Activated B cell treated with CpG ODN at 0.5 μM for 24 hours (primary cell): ENCODE results near the gene TPRA1. TPM values are rescaled to one million over a fixed set of nuclear protein-coding genes. Genes with fewer than 3 reads are reported as not detected.

Experiments used
- ATAC-seq: fragments of 200-7000 bp; cut with Tn5 transposase; one replicate; pipeline ENCODE4 v1.10.0; 2021; ENCODE audit warnings: low read depth, mild to moderate bottlenecking, moderate library complexity
- CTCF ChIA-PET: fragments of 350-600 bp; sonication (Branson Sonifier 250); formaldehyde crosslinking; loops from one replicate; lab custom pipeline; 2021; ENCODE audit warnings: antibody characterized with exemption; lab: Charles Lee
- POLR2A ChIA-PET: fragments of 350-600 bp; sonication (Branson Sonifier 250); formaldehyde crosslinking; loops from one replicate; lab custom pipeline; 2021; ENCODE audit warnings: antibody characterized with exemption; lab: Charles Lee
- DNase-seq: peaks from one replicate; pipeline ENCODE4 v3.0.0; 2022
- H3K27ac Mint-ChIP-seq: one replicate; pipeline ENCODE4 v1.8.0; 2020; ENCODE audit warnings: mixed read lengths
- H3K27me3 Mint-ChIP-seq: one replicate; pipeline ENCODE4 v1.8.0; 2021; ENCODE audit warnings: mixed read lengths
- H3K36me3 Mint-ChIP-seq: one replicate; pipeline ENCODE4 v1.8.0; 2021; ENCODE audit warnings: low read depth, mixed read lengths
- H3K4me1 Mint-ChIP-seq: one replicate; pipeline ENCODE4 v1.8.0; 2021; ENCODE audit warnings: mixed read lengths
- H3K4me3 Mint-ChIP-seq: one replicate; pipeline ENCODE4 v1.8.0; 2020; ENCODE audit warnings: mild to moderate bottlenecking, mixed read lengths
- H3K9me3 Mint-ChIP-seq: one replicate; pipeline ENCODE4 v1.8.0; 2020; ENCODE audit warnings: mixed read lengths
- intact Hi-C: fragments of 100-400 bp; cut with micrococcal nuclease; formaldehyde crosslinking; loops from one replicate; pipeline ENCODE4 v1.15.1; 2024
- total RNA-seq: library from RNA; stranded (reverse); gene quantifications from 2 replicates; pipeline ENCODE4 v1.2.3, GENCODE V29; 2022
- TF ChIP-seq, protein P1 (sequence below): fragments of 200-600 bp; IDR thresholded peaks from one replicate; pipeline ENCODE4 v1.8.0; 2022; ENCODE audit warnings: antibody characterized with exemption, mild to moderate bottlenecking

Gene TPRA1
- total RNA-seq, 1 donor from 2014 or later, result 17.5 TPM

DNA sequence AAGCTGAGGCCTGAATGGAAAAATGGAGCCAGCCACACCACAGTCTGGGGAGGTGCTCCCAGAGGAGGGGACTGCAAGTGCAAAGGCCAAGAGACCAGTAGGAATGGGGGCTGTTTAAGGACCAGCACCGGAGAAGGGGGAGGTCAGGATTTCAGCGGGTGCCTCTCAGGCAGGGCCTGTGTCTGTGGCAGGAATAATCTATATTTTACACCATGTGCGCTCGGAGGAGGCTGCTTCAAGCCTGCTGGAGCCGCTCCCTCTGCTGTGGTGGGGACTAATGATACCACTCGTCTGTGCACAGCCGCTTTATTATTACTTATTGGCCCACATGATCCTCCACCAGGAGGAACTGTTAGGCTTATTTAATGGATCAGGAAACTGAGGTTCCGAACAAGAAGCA lies 45.3 kb downstream of the TPRA1 start:
- ATAC-seq, result no peak

GRCh38 chr3:127544803-127545201 lies 45.7 kb downstream of the TPRA1 start:
- no peaks in the 10 kb centered on the region for H3K36me3 Mint-ChIP-seq
- H3K27ac Mint-ChIP-seq, result no peak overlapping the region
- no peak overlapping the region for H3K4me3 Mint-ChIP-seq
- CTCF ChIA-PET, result interaction anchor here (0.7 to 3.5 kb wide), 4 partner anchors 793 to 1022 kb away, joined by 3 to 22 read pairs (median 12); no protein-coding TSS in a partner anchor
- DNase-seq, result no peak
- TF ChIP-seq, protein P1, sequence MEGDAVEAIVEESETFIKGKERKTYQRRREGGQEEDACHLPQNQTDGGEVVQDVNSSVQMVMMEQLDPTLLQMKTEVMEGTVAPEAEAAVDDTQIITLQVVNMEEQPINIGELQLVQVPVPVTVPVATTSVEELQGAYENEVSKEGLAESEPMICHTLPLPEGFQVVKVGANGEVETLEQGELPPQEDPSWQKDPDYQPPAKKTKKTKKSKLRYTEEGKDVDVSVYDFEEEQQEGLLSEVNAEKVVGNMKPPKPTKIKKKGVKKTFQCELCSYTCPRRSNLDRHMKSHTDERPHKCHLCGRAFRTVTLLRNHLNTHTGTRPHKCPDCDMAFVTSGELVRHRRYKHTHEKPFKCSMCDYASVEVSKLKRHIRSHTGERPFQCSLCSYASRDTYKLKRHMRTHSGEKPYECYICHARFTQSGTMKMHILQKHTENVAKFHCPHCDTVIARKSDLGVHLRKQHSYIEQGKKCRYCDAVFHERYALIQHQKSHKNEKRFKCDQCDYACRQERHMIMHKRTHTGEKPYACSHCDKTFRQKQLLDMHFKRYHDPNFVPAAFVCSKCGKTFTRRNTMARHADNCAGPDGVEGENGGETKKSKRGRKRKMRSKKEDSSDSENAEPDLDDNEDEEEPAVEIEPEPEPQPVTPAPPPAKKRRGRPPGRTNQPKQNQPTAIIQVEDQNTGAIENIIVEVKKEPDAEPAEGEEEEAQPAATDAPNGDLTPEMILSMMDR, result no peak
- intact Hi-C loops, result loop anchor here (1.0 kb wide), 2 partner anchors 793 to 866 kb away; no protein-coding TSS in a partner anchor
- no peak for ATAC-seq
- no peaks in the 10 kb centered on the region for H3K9me3 Mint-ChIP-seq
- peaks cover 14% of the 10 kb centered on the region for H3K4me1 Mint-ChIP-seq
- H3K27me3 Mint-ChIP-seq, result peaks cover 3% of the 10 kb centered on the region
- POLR2A ChIA-PET, result interaction anchor here (1.0 kb wide), 1 partner anchor 562 kb away, joined by 4 read pairs; the partner anchor contains the start of gene PLXNA1

More for the DNA sequence above, 45.3 kb downstream of the TPRA1 start:
- Mint-ChIP-seq H3K27me3 (peaks cover 3% of the 10 kb centered on the region), H3K9me3 (no peaks in the 10 kb centered on the region), H3K4me1 (peaks cover 14% of the 10 kb centered on the region), H3K36me3 (no peaks in the 10 kb centered on the region), H3K4me3 (no peak overlapping the region), H3K27ac (no peak overlapping the region)
- TF ChIP-seq, protein P1, result no peak
- DNase-seq, result no peak
- ChIA-PET POLR2A (no interaction called here), CTCF (interaction anchor here (0.7 to 3.5 kb wide), 5 partner anchors 18 to 1023 kb away, joined by 3 to 22 read pairs (median 10); no protein-coding TSS in a partner anchor)
- intact Hi-C loops, result no loop called here

DNA sequence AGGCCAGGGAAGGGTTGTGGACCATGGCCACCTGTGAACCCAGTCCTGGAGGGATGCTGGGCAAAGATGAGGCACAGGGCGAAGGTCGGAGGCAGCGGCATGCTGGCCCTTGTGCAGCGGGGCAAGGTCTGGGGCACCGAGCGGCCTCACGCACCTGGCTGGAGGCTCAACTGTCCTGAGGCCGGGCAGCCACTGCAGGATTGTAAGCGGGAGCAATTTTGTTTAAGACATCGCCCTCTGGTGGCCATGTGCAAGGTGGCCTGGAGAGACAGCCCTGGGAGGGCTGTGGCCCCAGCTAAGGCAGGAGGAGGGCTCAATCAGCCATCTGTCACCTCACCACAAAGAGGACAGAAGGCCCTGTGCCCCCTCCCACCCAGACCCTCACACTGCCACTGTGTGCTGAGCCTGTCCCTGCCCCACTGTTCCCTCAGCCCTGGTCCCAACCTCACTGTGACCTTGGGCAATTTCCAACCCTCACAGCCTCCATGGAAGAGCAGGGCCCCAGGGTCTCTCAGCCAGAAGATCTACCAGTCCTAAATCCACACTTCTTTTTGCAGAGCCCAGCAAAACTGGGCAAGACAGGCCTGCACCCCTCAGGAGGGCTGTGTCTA lies 46.2 kb downstream of the TPRA1 start:
- POLR2A ChIA-PET, result interaction anchor here (1.0 kb wide), 1 partner anchor 562 kb away, joined by 4 read pairs; the partner anchor contains the start of gene PLXNA1
- TF ChIP-seq, protein P1, result no peak
- Mint-ChIP-seq H3K36me3 (no peaks in the 10 kb centered on the region), H3K27me3 (peaks cover 3% of the 10 kb centered on the region), H3K4me1 (peaks cover 14% of the 10 kb centered on the region), H3K9me3 (no peaks in the 10 kb centered on the region), H3K27ac (no peak overlapping the region), H3K4me3 (no peak overlapping the region)
- CTCF ChIA-PET, result interaction anchor here (0.7 to 3.5 kb wide), 6 partner anchors 31 to 1022 kb away, joined by 3 to 22 read pairs (median 6); no protein-coding TSS in a partner anchor
- DNase-seq (peak; percentile 51), ATAC-seq (peak; percentile 46)
- intact Hi-C loops, result loop anchor here (1.0 kb wide), 2 partner anchors 792 to 865 kb away; no protein-coding TSS in a partner anchor

- Mint-ChIP-seq H3K27ac (no peak overlapping the region), H3K4me1 (peaks cover 14% of the 10 kb centered on the region), H3K27me3 (peaks cover 3% of the 10 kb centered on the region), H3K4me3 (no peak overlapping the region), H3K36me3 (no peaks in the 10 kb centered on the region), H3K9me3 (no peaks in the 10 kb centered on the region)
- ATAC-seq (no peak), DNase-seq (no peak)
- ChIA-PET POLR2A (no interaction called here), CTCF (interaction anchor here (0.8 to 3.5 kb wide), 4 partner anchors 32 to 1021 kb away, joined by 3 to 22 read pairs (median 9); no protein-coding TSS in a partner anchor)
- TF ChIP-seq, protein P1, result no peak
- intact Hi-C loops, result no loop called here
These were observed 47.1 kb downstream of the TPRA1 start for GRCh38 chr3:127543441-127543840.

DNA sequence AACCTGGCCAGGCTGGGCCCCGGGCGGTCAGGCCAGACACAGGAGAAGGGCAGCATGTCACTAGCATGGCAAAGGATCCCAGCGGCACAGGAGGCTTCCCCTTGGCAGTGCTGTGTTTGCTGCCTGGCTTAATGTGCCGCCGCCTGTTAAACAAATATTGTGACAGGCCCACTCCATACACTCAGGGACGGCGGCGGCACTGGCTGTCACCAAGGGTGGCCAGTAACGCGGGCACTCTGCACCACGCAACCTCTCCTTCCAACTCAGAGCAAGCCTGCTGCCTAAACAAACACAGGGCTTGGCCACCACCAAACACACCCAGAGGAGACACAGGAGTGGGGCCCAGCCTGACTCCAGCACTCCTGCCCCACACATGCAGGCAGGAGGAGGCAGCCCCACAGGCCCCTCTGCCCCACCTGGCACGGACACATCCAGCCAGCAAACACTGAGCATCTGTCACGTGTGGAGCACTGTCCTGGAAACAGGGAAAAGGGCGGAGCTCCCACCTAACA lies 48.0 kb downstream of the TPRA1 start:
- DNase-seq (no peak), ATAC-seq (no peak)
- CTCF ChIA-PET, result interaction anchor here (3.5 kb wide), 1 partner anchor 863 kb away, joined by 22 read pairs; no protein-coding TSS in a partner anchor
- POLR2A ChIA-PET, result no interaction called here
- no peak overlapping the region for H3K27ac Mint-ChIP-seq
- peaks cover 5% of the 10 kb centered on the region for H3K27me3 Mint-ChIP-seq
- TF ChIP-seq, protein P1, result no peak
- H3K36me3 Mint-ChIP-seq, result no peaks in the 10 kb centered on the region
- peaks cover 8% of the 10 kb centered on the region for H3K4me1 Mint-ChIP-seq
- no peaks in the 10 kb centered on the region for H3K9me3 Mint-ChIP-seq
- intact Hi-C loops, result no loop called here
- no peak overlapping the region for H3K4me3 Mint-ChIP-seq
